Activated gamma-delta T cell treated with Interleukin-2 at 50 U/mL for 16 hours (primary cell): ENCODE results near the gene SEC22A.

Experiments used
- DNase-seq: peaks from one replicate; pipeline ENCODE4 v3.0.0-alpha.2; 2020

The SEC22A gene

DNA sequence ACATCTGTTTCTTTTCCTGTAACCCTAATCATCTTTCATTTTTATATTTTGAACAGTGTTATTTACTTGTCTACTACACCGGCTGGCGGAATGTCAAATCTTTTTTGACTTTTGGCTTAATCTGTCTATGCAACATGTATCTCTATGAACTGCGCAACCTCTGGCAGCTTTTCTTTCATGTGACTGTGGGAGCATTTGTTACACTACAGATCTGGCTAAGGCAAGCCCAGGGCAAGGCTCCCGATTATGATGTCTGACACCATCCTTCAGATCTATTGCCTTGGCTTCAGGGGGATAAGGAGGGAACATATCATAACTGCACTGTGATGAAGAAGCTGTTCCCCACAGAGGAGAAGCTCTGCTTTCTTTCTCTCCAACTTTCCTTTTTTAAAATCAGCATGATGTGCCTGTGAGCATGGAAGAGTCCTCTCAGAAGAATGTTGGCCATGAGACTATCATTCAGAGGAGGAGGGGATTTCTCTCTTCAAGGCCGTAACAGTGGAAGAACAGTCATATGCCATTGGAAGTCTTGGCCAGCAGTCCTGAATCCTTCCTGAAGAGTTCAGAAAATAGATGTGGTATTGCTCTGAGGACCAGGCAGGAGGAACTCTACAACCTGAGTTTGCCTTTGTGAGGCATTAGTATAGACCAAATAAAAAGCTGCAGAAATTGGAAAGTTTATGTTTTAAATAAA, 69.9 kb downstream of the SEC22A start:
- DNase-seq, result no peak

DNA sequence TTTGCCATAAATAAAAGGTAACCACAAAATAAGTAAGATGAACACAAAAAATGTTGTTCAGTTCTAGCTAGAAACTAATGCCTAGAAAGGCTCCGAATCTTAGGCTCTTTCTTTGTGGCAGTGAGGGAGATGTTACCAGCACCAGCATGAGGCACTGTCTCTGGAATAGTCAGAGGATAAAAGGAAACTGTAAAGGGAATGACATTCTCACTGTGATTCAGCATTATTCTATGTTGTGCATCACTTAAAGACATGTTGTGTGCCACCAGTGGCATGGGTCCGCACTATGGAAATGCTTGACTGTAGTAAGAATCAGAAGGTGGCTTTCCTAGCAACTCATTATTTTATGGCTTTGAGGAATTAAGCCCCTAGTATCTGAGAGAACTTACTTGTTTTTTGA, 70.8 kb downstream of the SEC22A start:
- no peak for DNase-seq

DNA sequence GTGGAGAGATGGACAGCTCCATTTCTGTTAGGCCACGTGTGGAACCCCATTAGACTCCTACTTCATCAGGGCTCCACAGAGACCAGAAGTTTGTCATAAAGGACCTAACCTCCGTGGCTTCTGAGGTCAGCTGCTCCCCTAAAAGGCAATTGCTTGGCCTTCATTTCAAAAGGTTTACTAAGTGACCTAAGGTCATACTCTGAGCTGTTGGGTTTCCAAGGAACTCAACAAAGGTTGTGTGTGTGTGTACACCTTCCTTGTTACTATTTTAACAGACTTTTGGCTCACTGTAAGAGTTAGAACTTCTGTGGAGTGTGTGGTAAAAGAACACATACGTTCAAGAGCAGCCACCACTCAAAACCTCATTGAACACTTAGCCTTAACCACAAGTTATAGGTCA, 73.9 kb downstream of the SEC22A start:
- no peak for DNase-seq

DNA sequence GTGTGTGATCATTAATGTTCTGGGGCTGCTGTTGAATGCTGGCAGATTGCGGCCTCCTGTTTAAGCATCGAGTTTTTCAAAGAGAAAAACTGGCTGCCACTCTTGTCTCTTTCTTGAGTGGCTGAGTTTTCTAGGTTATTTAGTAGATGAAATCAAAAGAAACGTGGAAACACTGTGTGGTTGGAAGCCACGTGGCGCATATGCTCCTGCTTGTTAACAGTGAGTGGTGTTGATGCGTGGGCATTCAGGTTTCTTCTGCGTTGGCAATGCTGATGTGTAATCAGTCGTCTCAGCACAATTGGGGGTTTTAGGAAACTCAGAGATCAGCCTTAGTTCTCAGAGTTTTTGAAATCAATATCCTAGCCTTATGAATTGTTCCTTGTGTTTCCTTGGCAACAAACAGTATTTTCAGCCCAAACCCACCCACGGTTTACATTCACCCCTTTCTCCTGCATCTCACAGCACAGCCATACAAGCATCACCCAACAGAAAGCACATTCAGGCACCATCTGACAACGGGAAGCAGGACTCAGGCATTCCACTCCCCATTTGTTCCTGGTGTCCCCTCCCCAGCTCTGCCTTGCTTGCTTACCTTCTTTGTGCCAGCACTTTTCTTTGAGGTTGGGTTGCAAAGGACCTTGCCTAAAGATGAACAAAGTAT, 74.7 kb downstream of the SEC22A start:
- DNase-seq, result no peak

DNA sequence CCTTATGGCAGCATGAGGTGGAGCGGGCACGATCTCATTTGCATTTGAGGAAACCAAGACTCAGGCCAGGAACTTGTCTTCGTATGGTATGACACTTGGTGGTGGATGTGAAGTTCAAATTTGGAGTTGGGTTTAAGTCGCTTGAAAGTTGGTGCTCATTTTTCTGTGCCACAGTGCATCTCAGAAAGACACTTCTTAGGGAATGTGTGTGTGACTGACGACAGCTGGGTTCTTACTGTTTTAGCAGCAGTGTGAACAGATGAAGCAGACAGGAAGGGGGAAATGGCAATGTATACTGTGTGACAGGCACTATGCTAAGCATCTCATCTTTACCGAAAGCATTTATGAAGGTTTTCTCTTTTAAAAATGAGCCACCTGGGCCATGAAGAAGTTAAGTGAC, 75.4 kb downstream of the SEC22A start:
- DNase-seq, result no peak

DNA sequence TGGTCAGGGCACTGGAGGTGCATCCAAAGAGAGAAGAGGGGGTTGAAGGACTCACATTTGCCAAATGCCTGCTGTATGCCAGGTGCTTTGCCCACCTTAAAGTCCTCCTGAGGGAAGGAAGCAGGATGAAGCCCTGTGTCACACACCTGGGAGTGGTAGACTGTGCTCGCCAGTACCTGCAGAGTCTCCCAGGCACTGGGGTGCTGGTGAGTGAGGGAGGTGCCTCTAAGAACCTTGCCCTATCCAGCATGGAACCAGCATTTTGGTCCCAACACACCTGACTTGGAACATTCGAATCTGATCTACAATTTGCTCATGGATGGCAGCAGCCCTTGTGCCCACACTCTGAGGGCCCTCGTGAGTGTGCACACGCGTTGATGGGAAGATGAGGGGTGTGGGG, 76.7 kb downstream of the SEC22A start:
- DNase-seq, result no peak

DNA sequence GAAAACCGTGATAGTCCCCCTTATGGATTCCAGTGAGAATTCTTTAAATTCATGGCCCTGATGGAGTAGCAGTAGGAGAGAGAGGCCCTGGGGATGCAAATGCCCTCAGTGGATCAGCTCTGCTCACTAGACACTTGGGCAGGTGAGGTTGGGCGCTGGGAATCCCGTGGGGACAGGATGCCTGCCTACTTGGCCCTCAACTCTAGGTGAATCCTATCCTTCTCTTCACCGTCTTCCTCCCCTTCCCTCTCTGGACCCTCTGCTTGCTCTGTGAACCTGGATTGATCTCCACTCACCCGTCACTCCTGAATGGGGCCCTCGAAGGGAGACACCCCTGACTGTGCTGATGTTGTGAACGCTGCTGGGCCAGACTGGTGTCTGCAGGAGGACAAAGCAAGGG, 77.4 kb downstream of the SEC22A start:
- DNase-seq, result no peak

DNA sequence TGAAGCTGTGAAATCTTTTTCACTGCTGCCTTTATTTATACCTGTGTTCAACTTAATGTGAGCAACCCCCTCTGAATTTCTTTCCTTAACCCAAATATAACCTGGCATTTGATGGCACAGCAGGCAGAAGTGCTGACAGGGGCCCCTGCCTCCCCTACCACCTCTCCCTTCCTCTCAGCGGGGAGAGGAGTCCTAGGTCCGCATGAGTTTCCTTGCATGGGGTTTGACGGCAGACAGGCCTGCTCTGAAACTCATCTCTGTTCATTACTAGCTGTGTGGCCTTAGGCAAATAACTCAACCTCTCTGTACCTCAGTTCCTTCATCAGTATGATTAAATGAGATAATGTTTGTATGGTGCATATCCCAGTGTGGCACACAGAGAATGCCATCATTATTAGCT, 79.7 kb downstream of the SEC22A start:
- no peak for DNase-seq

DNA sequence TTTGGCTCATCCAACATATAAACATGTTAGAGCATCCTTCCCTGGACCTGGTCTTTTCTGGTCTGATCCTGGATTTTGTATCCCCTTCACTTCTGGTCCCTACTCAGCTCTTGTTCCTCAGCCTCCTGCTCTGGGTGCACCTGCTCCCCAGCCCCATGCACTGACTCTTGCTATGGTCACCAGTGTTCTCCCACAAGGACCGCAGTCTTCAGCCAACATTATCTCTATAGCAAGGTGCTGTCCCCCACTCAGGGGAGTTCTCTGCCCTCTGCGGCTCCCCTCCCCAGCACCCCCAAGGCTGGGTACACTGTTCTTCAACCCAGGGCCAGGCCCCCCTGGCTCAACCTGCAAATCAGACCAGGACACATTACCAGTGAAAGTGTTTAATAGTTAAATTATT, 80.2 kb downstream of the SEC22A start:
- no peak for DNase-seq

DNA sequence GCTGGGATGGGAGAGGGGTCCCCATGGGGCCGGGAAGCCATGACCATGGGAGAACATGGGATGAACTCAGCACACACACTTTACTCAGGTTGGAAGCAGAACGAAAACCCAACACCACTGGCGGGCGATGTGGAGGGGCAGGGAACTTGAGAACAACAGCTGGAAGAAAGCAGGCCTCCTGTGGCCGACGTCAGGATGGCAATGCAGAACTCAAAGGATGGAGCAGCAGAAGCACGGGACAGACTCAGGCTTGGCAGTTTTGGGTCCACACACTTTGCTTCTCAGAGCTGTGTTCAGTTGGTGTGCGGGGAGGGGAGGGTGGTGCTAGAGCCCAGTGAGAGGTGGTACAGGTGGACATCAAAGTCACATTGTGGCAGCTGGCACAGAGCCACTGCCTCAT, 80.7 kb downstream of the SEC22A start:
- DNase-seq, result no peak

DNA sequence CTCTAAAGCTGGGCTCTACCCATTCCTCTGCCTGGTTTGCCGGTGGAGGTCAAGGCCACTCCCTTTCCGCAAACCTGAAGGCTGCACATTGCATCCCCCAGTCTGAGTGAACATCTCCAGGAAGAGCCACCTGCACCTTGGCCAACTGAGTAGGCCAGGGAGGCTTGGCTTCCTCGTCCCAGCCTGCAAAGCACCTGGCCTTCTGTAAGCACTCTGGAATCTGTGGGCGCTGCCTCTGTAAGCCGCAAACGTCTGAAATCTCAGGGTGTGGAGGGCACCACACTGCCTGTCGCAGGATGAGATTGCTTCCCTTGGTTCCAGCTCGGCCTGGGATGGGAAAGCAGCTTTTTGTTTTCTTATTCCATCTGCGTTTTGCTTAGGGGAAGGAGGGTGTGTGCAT, 81.3 kb downstream of the SEC22A start:
- no peak for DNase-seq

DNA sequence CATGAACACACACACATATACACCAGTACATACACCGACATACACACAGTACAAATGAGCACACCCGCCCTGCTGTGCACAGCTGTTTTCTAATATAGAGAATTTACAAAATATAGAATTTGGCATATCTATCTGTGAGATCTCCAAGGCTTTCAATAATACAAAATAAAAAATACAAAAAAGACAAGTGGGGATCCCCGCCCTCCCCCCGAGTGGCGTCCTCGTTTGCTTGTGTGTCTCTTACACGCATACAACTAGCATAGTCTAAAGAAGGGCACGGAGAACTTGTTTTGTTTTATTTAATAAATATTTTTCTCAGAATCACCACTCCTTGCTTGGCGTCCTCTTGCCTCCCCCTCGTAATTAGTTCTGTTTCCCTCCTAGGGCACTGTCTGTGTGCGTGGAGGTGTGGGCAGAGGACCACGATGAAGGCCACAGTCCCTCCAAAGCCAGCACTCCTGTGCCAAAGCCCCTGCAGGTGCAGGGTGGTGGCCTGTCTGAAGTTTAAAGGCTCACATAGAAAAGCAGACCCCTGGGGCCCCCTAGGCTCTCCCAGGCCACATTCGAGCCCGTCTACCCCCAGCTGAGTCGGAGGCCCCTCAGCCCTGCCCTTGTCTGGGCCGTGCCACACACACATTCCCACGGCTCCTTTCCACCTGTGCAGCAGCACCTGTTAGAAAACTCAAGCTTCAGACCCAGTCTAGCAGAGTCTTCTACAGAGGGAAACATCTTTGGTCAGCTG, 82.1 kb downstream of the SEC22A start:
- DNase-seq, result no peak

DNA sequence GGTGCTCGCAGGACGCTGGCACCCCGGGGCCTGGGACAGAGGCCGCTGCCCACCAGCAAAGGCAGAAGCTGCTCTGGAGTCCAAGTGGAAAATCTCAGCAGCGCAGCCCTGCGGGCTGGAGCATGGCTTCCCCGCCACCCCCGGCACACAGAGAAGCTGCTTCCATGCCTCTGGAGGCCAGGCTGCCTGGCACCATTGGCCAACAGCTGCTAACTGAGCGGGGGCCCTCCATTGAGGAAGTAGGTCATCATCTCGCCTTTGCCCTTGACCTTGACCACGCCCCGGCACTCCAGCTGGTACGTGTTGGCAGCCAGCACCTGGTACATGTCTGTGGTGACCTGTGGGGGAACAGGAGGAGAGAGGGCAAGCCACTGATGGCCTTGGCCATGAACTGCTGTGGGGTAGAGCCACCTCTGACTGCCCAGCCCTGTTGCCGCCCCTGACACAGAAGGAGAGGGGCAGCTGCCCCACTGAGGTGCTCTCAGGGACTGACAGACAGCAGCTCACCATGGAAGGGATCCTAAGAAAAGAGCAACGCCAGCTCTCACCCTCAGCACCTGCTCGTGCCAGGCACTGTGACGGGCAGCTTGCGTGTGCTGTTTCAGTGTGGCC, 82.8 kb downstream of the SEC22A start:
- DNase-seq, result no peak

DNA sequence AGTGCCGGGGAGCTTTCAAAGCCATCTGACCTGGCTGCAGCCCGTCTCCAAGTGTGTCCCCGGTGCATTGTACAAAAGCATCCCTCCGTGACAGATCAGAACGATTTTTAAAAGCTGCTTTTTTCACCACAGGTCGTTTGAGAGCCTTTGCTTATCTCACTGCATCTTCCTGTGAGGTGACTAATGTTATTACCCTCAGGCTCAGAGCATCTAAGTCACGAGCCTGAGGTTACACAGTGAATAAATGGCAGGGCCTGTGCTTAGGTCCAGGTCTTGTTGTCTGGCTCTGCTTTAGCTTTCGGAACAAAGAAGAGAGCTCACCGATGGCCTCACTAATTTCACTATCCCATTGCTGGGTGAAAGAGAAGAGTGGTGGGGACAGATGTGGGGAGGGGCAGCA, 83.3 kb downstream of the SEC22A start:
- DNase-seq, result no peak

DNA sequence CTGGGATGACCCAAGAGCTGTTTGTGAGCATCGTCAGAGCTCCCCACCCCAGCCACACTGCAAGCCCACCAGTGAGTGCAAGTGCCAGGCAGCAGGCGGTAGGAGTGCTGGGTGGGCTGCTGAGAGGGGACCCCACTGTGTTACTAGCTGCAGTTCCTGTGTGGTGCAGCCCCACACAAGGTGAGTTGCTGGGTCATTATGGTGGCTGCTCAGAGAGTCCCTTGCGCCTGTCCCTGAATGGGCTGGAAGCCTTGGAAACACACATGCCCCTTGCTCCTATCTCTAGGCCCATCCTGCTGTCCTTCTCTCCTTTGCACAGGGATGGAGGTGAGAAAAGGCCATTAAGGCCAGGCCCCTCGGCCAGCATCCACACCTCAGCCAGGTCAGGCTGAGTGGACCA, 83.7 kb downstream of the SEC22A start:
- no peak for DNase-seq

DNA sequence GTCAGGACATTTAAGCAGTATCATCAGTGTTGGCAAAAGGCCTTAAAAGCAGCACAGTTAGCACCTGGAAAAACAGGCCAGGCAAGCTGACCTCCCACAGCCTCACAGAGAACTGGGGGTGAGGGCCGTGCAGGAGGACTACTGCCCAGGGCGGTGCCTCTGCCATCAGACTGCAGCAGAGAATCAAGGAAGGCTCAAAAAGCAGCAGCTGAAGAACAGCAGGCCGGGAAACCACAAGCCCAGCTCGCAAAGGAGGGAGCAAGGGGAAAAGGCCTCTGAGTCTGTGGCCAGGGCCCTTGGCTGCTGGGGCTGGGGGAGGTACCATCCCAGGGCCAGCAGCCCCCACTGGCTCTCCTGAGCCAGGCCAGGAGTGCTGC, 84.2 kb downstream of the SEC22A start:
- DNase-seq, result no peak

DNA sequence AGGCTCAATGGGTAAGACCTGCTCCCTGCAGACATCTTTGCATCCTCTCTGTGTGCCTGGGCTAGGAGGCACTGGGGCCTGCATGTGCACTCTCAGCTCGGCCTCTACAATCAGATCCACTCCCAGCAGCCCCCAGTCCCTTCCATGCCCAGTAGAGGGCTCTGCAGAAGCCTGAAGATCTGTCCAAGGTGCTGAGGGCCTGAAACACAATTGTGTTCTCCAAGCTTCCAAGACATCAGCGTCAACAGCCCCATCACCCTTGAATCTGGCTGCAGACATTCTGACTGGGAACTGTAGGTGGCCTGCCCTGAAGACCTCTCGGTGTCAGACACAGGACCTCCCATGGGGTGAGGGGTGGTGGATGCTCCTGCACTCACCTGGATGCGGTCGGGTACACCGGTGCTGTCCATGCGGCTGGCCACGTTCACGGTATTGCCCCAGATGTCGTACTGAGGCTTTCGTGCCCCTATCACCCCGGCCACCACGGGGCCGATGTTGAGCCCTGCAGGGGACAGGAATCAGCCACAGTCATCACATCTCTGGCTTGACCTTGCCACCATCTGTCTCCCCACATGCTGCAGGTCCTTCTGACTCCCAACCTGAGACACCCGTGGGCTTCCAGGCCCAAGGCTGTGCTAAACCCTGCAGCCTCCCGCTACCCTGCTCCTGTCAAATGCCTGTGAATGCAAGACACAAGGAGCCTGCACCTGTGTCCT, 84.7 kb downstream of the SEC22A start:
- DNase-seq, result no peak

DNA sequence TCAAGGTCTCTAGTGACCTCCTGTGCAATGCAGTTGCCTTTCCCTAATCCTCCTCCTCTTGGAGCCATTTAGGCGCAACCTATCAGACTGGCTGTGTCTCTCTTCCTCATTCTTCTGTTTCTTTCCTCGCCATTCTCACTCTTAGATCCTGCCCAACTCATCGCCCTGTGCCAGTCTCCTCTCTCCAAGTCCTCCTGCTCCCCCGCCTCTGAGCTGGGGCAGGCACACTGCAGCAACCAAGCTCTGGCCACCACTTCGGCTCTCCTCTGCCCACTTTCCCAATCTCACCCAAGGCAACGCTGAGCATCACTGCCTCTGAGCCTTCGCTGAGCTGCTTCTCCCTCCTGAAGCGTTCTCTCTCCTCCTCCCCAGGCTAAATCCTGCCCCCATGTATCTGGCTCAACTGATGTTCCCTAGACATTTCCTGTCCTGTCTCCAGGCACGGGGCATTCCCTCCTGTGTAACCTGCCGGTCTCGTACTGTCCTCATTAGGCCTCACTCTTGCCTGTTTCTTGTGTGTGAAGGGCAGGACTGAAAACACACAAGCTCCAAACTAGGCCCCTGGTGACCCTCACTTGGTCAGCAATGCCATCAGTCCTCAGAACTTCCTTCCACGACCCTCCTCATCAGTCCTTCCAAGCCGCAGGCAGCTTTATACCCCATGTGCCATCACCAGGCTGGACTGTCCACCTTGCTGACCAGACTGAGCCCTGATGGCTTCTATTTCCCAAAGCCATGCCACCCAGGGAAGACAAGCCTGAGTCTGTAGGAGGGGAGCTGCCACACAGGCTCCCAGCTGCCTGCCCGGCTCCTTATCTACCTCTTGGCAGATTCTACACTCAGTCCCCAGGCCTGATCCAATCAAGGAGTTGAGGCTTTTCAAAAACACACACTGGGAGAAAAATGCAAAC, 85.6 kb downstream of the SEC22A start:
- no peak for DNase-seq

DNA sequence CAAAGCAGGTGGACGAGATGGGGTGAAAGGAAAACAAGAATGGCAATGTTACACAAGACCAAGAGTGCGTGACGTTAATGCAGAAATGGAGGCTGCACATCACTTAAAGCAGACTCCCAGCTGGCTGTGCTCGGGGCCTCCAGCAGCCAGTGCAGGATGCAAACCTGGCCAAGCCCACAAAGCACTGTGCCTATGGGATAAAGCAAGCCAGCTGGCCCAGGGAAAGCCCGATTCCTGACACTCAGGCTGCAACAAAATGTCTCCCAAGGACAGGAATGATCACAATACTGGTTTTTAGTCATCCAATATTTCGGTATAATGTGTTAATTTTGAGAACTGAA, 86.2 kb downstream of the SEC22A start:
- no peak for DNase-seq

DNA sequence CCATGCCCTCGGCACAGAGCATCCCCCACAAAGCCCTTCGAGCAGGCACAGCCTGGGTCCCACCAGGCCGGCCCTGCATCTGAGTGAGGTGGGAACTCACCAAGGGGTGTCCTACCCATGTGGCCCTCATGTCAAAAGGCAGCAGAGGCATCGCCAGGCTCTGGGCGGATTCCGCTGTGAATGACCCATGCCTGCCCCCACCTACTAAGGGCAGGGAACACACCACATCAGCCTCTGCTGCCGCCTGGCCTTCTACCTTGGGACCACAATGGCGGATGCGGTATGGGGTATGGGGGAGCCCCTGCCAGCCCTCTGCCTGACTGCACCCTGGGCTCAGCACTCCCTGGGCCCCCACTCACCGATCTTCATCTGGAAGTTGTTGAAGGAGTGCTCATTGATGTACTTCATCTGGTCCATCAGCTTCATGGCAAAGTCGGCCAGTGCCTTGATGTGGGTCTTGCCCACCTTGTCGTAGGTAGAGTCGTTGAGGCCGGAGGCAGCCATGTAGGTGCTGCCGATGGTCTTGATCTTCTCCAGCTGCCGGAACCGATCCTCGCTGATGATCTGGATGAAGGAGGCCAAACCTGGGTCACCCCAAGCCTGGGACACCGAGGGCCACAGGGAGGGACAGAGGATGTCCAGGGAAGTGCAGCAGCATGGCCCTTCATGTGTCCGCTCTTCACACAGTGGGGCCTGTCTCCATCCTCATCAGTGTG, 87.8 kb downstream of the SEC22A start:
- no peak for DNase-seq

DNA sequence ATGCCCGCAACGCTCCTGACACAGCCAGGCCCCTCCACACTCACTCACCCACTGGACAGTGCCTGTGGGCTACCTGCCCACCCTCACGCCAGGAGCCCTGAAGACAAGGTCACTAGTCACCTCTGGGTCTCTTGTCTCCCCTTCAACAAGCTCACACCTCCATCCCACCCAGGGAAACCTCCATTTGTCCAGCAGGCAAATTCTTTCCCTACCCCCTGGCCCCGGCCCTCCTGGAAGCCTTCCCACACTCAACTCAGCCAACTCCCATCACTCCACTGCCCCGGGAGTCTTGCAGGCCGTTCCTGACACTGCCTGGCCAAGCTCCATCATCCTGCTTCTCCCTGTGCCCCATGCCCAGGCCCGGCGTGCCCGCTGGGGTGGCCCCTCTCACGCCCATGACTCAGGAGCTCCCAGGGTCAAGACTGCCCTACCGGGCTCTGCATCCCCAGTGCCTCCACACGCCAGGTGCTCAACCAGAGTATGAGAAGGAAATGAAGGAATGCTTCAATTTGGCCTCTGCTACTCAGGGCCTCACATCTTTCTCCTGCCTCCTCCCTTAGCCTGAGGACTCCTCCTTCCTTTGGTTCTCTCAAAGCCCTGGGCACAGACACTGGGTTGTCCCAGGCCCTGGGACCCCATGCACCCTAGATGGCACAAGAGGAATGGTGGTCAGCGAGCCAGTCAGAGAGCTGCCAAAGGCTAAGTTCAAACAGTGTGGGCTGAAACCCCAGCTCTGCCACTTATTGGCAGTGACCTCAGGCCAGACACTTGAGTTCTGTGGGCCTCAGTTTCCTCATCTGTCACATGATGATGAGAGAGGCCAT, 88.6 kb downstream of the SEC22A start:
- no peak for DNase-seq
